COLO668 (cell line): ENCODE measurements around the gene RICTOR.
"Not testable (repeated sequence)": the region's sequence is repeated elsewhere in the genome, so short reads cannot be mapped to it uniquely, and the experiment has no call there.

Experiments used
- DNase-seq: peaks from one replicate; lab custom pipeline; 2025; ENCODE audit not compliant: unreplicated experiment; lab: John Stamatoyannopoulos, UW

The RICTOR gene

GRCh38 chr5:39013938-39014337 is 60.3 kb downstream of the RICTOR start:
- DNase-seq: no peak

- DNase-seq: not testable (repeated sequence)
These were observed 63.2 kb downstream of the RICTOR start for GRCh38 chr5:39010958-39011357.

- DNase-seq: no peak
These were observed 64.2 kb downstream of the RICTOR start for GRCh38 chr5:39009981-39010380.

- no peak for DNase-seq
These were observed 64.9 kb downstream of the RICTOR start for GRCh38 chr5:39009280-39009679.

DNA sequence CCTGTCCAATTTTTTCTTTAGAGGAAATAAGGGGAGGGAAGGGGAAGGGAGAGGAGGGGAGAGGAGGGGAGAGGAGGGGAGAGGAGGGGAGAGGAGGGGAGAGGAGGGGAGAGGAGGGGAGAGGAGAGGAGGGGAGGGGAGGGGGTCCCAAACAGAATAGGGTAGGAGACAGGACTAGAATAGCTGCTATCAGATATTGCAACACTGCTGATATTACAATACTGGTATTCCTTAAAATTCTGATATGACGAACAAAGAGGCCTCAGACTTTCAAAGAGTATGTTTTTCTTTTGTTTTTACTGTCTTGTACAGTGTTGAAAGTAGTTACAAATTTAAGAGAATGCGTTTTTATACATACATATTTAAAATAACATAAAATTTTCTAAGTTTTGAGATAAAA is 67.5 kb downstream of the RICTOR start:
- no peak for DNase-seq

- no peak for DNase-seq
These were observed 68.5 kb downstream of the RICTOR start for GRCh38 chr5:39005566-39006232.

- no peak for DNase-seq
These were observed 72.5 kb downstream of the RICTOR start for GRCh38 chr5:39001683-39002082.

DNA sequence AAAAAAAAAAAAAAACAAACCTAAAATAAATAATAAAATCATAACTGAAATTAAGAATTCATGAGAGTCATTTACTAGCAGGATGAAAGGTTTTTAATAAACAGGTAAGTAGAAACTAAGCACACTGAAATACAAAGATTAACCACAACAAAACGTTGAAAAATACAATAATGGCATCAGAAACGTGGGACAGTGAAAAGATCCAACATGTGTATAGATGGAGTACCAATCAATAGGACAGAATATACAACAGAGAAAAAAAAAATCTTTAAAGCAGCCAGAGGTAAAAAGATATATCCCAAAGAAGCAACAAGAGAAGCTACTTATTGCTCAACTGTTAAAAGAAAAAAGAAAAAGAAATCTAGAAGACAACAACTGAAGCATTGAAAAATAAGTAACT is 75.2 kb downstream of the RICTOR start:
- DNase-seq: no peak

- no peak for DNase-seq
These were observed 76.6 kb downstream of the RICTOR start for GRCh38 chr5:38997591-38997990.

- no peak for DNase-seq
These were observed 78.1 kb downstream of the RICTOR start for GRCh38 chr5:38996123-38996522.

- no peak for DNase-seq
These were observed 79.8 kb downstream of the RICTOR start for GRCh38 chr5:38994324-38994927.

DNA sequence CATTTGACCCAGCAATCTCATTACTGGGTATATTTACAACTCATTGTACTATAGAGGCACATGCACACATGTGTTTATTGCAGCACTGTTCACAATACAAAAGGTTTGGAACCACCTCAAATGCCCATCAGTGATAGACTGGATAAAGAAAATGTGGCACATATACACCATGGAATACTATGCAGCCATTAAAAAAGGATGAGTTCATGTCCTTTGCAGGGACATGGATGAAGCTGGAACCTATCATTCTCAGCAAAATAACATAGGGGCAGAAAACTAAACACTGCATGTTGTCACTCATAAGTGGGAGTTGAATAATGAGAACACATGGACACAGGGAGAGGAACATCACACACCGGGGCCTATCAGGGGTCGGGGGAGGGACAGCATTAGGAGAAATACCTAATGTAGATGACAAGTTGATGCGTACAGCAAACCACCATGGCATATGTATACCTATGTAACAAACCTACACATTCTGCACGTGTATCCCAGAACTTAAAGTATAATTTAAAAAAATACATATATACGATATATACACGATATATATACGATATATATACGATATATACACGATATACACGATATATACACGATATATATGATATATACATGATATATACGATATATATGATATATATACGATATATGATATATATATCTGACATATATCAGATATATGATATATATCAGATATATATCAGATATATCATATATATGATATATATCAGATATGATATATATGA is 84.1 kb downstream of the RICTOR start:
- DNase-seq: not testable (repeated sequence)

- no peak for DNase-seq
These were observed 88.2 kb downstream of the RICTOR start for GRCh38 chr5:38985909-38986452.

GRCh38 chr5:38979535-38979934 is 94.7 kb downstream of the RICTOR start:
- no peak for DNase-seq

- DNase-seq: no peak
These were observed 96.2 kb downstream of the RICTOR start for GRCh38 chr5:38978036-38978435.

DNA sequence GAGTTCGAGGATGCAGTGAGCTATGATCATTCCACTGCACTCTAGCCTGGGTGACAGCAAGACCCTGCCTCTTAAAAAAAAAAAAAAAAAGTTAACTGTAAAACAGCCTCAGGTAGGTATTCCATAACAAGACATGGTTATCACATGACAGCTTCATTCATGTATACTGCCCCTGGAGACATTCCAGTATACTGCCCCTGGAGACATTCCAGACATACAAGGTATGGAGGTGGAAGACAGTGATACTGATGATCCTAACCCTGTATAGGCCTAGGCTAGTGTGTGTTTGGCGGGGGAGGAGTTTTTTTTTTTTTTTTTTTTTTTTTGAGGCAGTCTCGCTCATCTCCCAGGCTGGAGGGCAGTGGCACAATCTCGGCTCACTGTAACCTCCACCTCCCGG is 105.5 kb downstream of the RICTOR start:
- DNase-seq: no peak

GRCh38 chr5:38961691-38962090 is 112.5 kb downstream of the RICTOR start:
- no peak for DNase-seq

DNA sequence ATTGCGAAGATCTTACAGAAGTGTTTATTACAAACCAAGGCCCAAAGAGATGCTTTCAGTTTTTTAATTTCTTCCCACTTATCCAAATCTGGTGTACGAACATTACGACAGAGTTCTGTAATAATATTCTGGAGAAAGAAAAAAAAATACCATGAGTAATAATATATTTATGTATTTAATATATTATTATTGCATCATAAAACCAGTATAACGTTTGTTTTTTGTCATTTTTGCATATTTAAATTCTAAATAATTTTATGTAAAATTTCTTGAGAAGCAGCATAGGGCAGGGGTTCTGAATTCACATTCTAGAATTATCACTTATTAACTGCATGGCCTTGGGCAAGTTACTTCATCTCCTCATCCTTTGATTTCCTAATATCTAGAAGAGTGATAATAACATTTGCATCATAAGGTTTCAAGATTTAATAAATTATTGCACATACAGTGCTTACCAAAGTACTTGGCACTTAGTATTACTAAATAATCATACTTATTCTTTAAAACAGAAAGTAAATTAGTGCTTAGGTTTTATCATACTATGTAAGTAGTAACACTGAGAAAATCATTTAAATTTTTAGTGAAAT is 120.7 kb downstream of the RICTOR start:
- DNase-seq: no peak

GRCh38 chr5:38948501-38948900 is 125.7 kb downstream of the RICTOR start:
- no peak for DNase-seq

- DNase-seq: no peak
These were observed 129.9 kb downstream of the RICTOR start for GRCh38 chr5:38944282-38944681.

- no peak for DNase-seq
These were observed 132.3 kb downstream of the RICTOR start for GRCh38 chr5:38941912-38942311.
